HG03196 (cell line): ENCODE measurements around the gene TAGLN2.
"Not testable (repeated sequence)": the region's sequence is repeated elsewhere in the genome, so short reads cannot be mapped to it uniquely, and the experiment has no call there.

Experiments
- ATAC-seq: cut with Tn5 transposase; IDR thresholded peaks from one replicate; pipeline ENCODE4 v1.9.1; 2021; ENCODE audit not compliant: unreplicated experiment

The TAGLN2 gene

GRCh38 chr1:159922511-159923202 lies 2.6 kb downstream of the TAGLN2 start:
- ATAC-seq, result peak; percentile 2

- no peak for ATAC-seq
Observed at GRCh38 chr1:159921700-159922504, 3.4 kb downstream of the TAGLN2 start.

DNA sequence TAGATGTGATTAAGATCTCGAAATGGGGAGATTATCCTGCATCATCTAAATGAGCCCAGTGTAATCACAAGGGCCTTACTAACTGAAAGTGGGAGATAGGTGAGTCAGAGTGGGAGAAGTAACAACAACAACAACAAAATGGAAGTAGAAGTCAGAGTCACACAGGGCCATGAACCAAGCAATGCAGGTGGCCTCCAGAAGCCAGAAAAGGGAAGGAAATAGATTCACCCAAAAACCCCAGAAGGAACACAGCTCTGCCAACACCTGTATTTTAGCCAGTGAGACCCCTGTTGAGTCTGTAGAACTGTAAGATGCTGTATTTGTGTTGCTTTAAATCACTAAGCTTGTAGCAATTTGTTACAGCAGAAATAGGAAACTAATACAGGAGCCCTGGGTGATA lies 4.1 kb downstream of the TAGLN2 start:
- peak; percentile 17 for ATAC-seq

- no peak for ATAC-seq
Observed at GRCh38 chr1:159920651-159921050, 4.7 kb downstream of the TAGLN2 start.

- ATAC-seq, result no peak
Observed at GRCh38 chr1:159920202-159920601, 5.1 kb downstream of the TAGLN2 start.

- ATAC-seq, result no peak
Observed at GRCh38 chr1:159919236-159919865, 6.0 kb downstream of the TAGLN2 start.

DNA sequence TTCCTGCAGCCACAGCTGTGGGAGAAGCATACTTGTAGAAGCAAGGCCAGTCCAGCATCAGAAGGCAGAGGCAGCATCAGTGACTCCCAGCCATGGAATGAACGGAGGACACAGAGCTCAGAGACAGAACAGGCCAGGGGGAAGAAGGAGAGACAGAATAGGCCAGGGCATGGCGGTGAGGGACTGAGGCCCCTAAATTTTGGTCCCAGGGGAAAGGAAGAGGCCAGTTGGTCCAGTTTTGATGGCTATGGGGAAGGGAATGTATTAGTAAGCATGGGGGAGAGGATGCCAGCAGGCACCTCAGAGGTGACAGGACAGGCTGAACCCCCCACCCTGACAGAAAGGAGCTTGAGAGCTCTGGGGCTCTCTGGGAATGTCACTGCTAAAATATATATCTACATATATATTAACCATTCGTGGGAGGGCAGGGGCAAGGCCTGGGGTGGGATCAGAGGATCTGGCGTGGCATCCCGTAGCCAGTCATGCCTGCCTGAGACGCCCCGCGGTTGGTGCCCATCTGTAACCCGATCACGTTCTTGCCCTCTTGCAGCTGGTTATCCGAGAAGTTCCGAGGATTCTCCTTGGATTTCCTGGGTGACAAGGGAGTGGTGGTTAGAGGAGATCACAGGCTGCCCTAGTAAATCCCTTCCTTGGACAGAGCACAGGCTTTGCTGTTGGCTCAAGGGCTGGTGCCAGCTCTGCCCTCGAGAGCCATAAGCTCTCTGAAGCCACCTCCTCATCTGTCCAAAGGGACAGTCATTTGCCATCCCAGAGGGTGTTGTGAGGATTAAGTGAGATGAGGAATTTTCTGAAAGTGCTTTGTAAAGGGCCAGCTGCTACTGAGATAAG lies 6.7 kb downstream of the TAGLN2 start:
- no peak for ATAC-seq

GRCh38 chr1:159917533-159918351 lies 7.6 kb downstream of the TAGLN2 start:
- ATAC-seq, result no peak

DNA sequence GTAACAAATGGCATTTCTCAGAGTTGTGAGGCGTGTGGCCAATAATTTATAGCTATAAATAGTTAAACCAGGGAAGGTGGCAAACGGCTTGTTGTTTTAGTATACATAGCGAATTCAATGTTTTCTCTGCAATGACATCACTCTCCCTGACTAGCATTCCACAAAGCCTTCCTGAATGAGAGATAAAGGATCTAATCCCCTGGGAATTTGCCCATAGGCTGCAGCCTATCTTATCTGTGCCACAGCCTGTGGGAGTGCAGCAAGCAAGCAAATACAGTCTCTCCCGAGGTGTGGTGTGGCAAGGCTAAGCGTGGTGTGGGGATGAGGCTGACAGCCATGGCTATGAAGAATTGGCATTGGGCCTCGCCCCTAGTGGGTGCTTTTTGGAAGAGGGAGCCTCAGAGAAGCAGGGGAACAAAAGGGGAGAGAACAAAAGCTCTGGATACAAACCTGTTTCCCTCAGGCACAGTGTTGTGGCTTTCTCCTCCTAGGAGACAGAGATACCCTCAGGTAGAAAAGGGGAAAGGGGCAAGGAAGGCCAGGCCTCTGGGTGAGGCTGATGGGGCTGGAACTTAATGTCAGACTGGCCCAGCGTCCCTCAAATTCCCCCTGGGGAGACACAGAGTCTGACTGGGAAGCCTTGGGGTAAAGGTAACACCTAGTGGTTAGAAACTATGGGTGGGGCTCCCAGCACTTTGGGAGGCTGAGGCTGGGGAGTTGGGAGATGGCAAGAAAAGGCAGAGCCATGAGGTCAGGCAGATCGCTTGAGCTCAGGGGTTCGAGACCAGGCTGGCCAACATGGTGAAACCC lies 8.9 kb downstream of the TAGLN2 start:
- no peak for ATAC-seq

DNA sequence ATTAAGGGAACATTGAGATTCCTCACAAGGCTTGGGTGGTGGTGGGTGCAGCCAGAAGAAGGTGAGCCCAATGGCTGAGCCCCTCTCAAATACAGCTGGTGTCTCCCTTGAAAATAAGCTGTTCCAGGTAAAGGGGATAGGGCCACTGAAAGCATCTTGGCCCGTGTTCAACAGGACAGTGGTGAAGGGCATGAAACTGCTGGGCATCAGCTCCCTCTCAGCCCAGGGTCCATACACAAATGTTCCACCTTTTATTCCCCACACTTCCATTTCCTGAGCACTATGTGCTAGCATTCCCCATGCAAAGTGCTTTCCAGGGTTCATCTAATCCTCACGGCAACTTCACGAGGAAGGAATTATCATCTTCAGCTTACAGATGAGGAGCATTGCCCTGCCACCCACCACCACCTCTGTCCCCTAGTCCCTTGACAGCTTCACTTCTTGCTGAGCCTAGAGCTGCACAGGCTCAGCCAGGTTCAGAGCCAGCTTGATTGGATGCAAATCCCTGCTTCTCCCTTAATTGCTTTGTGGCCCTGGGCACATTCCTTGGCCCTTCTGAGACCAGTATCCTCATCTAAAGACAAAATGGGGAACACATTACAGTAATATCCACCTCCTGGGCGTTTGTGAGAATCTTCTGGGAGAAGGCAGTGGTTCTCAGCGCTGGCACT lies 9.6 kb downstream of the TAGLN2 start:
- no peak for ATAC-seq

GRCh38 chr1:159914252-159915018 lies 10.9 kb downstream of the TAGLN2 start:
- ATAC-seq, result no peak

- no peak for ATAC-seq
Observed at GRCh38 chr1:159913451-159914192, 11.7 kb downstream of the TAGLN2 start.

DNA sequence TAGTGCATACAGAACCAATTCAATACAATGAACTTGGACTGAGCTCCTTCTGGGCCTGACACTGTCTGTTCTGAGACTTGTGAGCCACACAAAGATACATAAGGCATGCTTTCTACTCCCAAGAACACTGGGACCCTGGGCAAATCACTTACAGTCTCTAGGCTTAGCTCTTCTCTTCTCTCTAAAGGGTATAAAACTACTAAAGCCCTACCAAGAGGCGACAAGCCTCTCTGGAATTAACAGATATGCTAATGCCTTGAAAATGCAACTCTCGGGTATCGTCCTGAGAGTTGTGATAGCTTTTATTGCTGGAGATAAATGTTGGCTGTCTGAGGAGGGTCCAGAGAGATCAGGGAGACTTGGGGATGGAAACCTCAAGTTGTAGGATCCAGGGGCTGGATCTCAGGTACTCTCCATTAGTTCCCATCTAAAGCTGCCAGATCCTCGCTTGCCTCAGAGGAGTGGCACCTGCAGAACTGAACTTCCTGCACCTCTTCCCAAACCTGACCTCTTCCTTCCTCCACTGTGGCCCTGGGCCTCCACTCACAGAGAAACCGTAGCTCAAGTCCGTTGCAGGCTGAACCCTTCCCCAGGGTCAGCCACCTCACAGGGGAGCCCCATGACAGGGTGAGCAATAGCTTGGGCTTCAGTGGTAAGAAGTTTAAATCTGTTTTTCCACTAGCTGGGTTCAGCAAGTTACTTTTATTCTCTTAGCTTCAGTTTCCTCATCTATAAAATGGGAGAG lies 13.8 kb downstream of the TAGLN2 start:
- ATAC-seq, result no peak

- no peak for ATAC-seq
Observed at GRCh38 chr1:159908031-159908940, 17.0 kb downstream of the TAGLN2 start.

GRCh38 chr1:159906960-159907359 lies 18.3 kb downstream of the TAGLN2 start:
- ATAC-seq, result no peak

- not testable (repeated sequence) for ATAC-seq
Observed at GRCh38 chr1:159904036-159904435, 21.3 kb downstream of the TAGLN2 start.
